Neutrophil (primary cell): ENCODE measurements around the gene RFNG.

Experiments used
- H3K27ac ChIP-seq: fragments of 200-600 bp; sonication (generic); 2 replicates; pipeline ENCODE4 v1.5.1; 2016; ENCODE audit warnings: mild to moderate bottlenecking, moderate library complexity
- H3K27me3 ChIP-seq: fragments of 200-600 bp; sonication (generic); 2 replicates; pipeline ENCODE4 v1.6.0; 2016; ENCODE audit warnings: mild to moderate bottlenecking
- H3K36me3 ChIP-seq: fragments of 200-600 bp; sonication (generic); 2 replicates; pipeline ENCODE4 v1.5.1; 2017
- H3K4me1 ChIP-seq, 2 experiments: fragments of 200-600 bp in 1 of 2; sonication (generic) in 1 of 2; 1 replicate in 1 of 2; 2 replicates in 1 of 2; pipeline versions ENCODE4 v1.5.1 to v1.6.1; 2013 to 2016; ENCODE audit warnings: low read depth in 1 of 2, low read length in 1 of 2, mild to moderate bottlenecking in 1 of 2, moderate library complexity in 1 of 2; ENCODE audit not compliant: control insufficient read depth in 1 of 2, insufficient read depth in 1 of 2
- H3K4me3 ChIP-seq, 2 experiments: fragments of 200-600 bp in 1 of 2; sonication (generic) in 1 of 2; 1 replicate in 1 of 2; 2 replicates in 1 of 2; pipeline ENCODE4 v1.5.1; 2013 to 2016; ENCODE audit warnings: low read depth in 1 of 2, low read length in 1 of 2, mild to moderate bottlenecking in 1 of 2, moderate library complexity in 1 of 2
- H3K9me3 ChIP-seq: fragments of 200-600 bp; sonication (generic); 2 replicates; pipeline ENCODE4 v1.5.1; 2016
- TF ChIP-seq, protein P1 (sequence below): fragments of 200-600 bp; sonication (generic); IDR thresholded peaks from 2 replicates; pipeline ENCODE4 v1.5.1; 2016; ENCODE audit warnings: antibody characterized with exemption

Gene RFNG

DNA sequence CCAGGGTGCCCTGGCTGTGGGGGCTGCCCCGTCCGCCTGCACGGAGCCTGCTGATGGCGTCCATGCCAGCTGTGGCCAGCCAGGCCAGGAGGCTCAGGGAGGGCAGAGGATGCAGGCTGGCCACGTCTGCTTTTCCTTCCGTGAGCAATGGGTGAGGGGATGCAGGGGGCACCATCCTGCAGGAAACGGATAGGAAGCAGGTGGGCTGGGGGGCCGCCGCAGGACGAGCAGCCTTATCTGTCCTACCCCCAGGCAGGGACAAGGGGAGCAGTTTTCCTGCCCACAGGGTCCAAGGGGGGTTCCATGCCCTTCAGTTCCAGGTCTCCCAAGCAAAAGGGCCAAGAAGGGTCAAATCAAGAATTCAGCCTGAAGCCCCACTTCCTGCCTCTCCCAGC is 7.2 kb upstream of the RFNG start:
- Histone ChIP-seq H3K27ac (no peak overlapping the region), H3K36me3 (peaks cover 97% of the 10 kb centered on the region), H3K27me3 (no peaks in the 10 kb centered on the region), H3K4me1 (no peaks in the 10 kb centered on the region), H3K9me3 (no peaks in the 10 kb centered on the region), H3K4me3 (no peak overlapping the region)
- TF ChIP-seq, protein P1, sequence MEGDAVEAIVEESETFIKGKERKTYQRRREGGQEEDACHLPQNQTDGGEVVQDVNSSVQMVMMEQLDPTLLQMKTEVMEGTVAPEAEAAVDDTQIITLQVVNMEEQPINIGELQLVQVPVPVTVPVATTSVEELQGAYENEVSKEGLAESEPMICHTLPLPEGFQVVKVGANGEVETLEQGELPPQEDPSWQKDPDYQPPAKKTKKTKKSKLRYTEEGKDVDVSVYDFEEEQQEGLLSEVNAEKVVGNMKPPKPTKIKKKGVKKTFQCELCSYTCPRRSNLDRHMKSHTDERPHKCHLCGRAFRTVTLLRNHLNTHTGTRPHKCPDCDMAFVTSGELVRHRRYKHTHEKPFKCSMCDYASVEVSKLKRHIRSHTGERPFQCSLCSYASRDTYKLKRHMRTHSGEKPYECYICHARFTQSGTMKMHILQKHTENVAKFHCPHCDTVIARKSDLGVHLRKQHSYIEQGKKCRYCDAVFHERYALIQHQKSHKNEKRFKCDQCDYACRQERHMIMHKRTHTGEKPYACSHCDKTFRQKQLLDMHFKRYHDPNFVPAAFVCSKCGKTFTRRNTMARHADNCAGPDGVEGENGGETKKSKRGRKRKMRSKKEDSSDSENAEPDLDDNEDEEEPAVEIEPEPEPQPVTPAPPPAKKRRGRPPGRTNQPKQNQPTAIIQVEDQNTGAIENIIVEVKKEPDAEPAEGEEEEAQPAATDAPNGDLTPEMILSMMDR, result no peak

DNA sequence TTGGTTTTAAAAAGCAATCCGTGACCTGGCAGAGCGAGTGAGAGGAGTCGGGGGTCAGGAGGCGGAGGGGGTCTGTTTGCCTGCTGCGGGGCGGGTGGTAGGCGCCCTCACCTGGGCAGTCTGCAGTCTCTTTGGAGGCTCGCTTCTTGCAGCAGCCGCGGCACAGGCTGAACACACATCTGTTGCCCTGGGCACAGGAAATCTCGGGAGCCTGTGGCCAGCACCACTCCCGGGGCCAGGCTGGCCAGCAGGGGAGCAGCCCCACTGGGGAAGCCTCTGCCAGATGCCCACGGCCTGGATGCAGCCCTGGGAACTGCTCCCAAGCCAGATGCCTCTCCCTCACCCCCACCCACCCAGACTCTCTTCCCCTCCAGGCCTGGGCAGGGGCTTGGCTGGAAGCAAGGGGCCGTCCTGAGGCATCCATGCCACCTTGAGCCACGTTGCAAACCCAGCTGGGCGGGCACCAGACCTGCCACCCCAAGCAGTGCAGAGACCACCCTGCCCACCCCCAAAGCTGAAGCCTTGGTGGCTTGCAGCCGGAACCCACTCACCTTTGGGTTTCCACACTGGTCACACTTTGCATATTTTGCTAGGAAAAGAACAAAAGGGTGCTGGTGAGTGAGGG is 6.7 kb upstream of the RFNG start:
- no peaks in the 10 kb centered on the region for H3K9me3 ChIP-seq
- no peaks in the 10 kb centered on the region for H3K27me3 ChIP-seq
- H3K4me1 ChIP-seq, result no peaks in the 10 kb centered on the region
- H3K27ac ChIP-seq, result no peak overlapping the region
- H3K4me3 ChIP-seq, result no peak overlapping the region
- TF ChIP-seq, protein P1, result no peak
- peaks cover 97% of the 10 kb centered on the region for H3K36me3 ChIP-seq

DNA sequence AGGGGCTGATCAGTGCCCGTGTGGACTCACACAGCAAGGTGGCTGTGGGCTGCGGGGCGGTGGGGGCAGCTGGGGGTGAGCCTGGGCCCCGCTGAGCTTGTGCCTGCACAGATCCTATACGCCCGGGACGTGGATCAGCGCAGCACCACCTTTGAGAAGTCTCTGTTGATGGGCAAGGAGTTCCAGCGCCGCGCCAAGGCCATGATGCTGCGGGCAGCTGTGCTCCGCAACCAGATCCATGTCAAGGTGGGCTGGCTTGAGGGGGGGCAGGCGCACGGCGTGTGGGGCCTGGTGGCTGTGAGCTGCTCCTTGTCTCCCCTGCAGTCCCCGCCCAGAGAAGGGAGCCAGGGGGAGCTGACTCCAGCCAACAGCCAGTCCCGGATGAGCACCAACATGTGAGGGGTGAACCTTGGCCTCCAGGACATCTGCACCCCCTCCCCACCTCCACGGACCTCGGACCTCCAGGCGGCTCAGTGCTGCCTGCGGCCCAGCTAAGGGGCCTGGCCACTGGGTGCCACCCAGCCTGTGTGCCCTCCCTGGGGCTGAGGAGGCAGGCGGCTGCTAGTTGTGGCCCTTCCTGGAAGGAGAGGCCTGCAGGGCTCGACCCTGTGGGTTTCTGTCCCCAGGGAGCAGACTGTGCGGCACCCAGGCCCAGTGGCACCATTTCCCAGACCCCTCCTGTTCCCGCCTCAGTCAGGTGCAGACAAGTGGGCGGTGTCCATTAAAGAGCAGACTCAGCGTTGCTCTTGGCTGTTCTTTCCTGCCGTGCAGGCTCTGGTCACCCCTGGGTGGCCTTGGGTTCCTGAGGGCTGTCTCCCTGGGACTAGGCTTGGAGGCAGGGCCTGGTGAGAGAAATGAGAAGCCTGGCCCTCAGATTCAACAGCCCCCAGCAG is 5.4 kb upstream of the RFNG start:
- H3K4me3 ChIP-seq, result no peak overlapping the region
- TF ChIP-seq, protein P1, result no peak
- no peaks in the 10 kb centered on the region for H3K9me3 ChIP-seq
- peaks cover 84% of the 10 kb centered on the region for H3K36me3 ChIP-seq
- H3K27me3 ChIP-seq, result no peaks in the 10 kb centered on the region
- peaks cover 9 to 12% of the 10 kb centered on the region in 2 experiments for H3K4me1 ChIP-seq
- H3K27ac ChIP-seq, result no peak overlapping the region

DNA sequence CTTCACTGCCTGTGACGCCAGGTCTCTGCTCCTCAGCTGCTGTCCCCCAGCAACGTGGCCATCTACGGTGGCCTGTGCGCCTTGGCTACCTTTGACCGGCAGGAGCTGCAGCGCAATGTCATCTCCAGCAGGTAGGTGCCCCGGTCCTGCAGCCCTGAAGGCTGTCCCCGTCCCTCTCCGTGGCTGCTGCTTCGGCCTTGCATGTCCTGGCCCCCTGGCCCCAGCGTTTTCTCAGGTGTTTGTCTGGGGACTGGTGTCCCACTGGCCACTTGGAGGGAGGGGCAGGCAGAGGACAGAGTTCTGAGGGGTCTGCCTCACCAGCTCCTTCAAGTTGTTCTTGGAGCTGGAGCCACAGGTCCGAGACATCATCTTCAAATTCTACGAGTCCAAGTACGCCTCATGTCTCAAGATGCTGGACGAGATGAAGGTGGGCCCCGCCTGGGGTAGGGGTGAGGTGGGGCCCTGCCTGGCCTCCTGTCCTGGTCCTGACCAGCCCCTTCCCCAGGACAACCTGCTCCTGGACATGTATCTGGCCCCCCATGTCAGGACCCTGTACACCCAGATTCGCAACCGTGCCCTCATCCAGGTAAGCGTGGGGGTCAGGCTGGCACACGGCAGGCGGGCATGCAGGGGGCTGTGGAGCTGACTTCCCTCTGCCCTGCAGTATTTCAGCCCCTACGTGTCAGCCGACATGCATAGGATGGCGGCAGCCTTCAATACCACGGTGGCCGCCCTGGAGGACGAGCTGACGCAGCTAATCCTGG is 4.5 kb upstream of the RFNG start:
- H3K4me1 ChIP-seq, result peaks cover 9 to 13% of the 10 kb centered on the region in 2 experiments
- H3K4me3 ChIP-seq, result no peak overlapping the region

More for the DNA sequence above, 4.5 kb upstream of the RFNG start:
- Histone ChIP-seq H3K9me3 (no peaks in the 10 kb centered on the region), H3K36me3 (peaks cover 76% of the 10 kb centered on the region), H3K27ac (no peak overlapping the region), H3K27me3 (no peaks in the 10 kb centered on the region)
- TF ChIP-seq, protein P1, result no peak
